Brain microvascular endothelial cell (primary cell): ENCODE results near the gene EIF3D.
"Not testable (repeated sequence)": the region's sequence is repeated elsewhere in the genome, so short reads cannot be mapped to it uniquely, and the experiment has no call there.

Source experiments
- DNase-seq: peaks from one replicate; pipeline ENCODE4 v3.0.0-alpha.2; 2020
- H3K27ac ChIP-seq: fragments of 250-450 bp; sonication (Bioruptor Pico); 2 replicates; pipeline ENCODE4 v1.5.1; 2020; ENCODE audit warnings: mild to moderate bottlenecking, moderate library complexity
- H3K27me3 ChIP-seq: fragments of 250-450 bp; sonication (Bioruptor Pico); replicated peaks from 2 replicates; pipeline ENCODE4 v1.5.1; 2020; ENCODE audit warnings: mild to moderate bottlenecking
- H3K36me3 ChIP-seq: fragments of 250-450 bp; sonication (Bioruptor Pico); replicated peaks from 2 replicates; pipeline ENCODE4 v1.5.1; 2020; ENCODE audit warnings: mild to moderate bottlenecking
- H3K4me3 ChIP-seq: 2 replicates; pipeline ENCODE4 v1.5.1; 2011; ENCODE audit warnings: low read depth, mild to moderate bottlenecking, control low read depth, low read length, moderate library complexity
- in situ Hi-C: cut with HindIII; loops from 2 replicates; pipeline ENCODE4 v1.10.0; 2017; ENCODE audit warnings: low sequenced_read_pairs, low pct_ligation_motif_present
- TF ChIP-seq, protein P1 (sequence below): IDR thresholded peaks from 2 replicates; pipeline ENCODE4 v1.5.1; 2011; ENCODE audit warnings: low read depth, mild to moderate bottlenecking, moderate library complexity, low read length, control low read depth, inconsistent platforms; ENCODE audit errors: missing control alignments

EIF3D gene

DNA sequence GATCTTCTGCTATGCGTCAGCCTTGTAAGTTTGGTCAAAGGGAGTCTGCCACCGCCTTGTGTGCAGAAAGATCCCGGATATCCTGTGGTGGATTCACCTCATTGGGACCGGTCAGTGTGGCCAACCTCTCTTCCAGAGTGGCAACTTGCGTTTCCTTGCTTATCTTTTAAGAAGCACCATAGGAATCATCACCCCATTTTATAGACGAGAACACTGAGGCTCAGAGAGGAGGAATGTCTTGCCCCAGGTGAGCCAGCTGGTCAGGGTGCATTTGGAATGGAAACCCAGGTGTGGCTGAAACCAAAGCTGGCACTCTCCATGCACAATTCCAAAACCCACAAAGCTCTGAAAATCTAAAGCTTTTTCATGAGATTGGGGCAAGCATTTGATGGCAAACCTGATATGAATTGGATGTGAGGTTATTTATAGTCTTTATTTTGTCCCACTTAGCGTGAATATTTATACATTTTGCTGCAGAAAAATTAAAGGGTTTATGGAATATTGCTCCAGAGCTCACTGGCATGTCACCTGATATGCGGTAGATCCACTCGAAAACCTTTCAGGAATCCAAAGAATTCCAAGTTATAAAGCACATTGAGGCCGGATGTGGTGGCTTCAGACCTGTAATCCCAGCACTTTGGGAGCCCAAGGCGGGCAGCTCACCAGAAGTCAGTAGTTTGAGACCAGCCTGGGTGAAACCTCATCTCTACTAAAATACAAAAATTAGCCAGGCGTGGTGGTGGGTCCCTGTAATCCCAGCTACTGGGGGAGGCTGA lies 12.1 kb upstream of the EIF3D start:
- no peak for DNase-seq
- TF ChIP-seq, protein P1, sequence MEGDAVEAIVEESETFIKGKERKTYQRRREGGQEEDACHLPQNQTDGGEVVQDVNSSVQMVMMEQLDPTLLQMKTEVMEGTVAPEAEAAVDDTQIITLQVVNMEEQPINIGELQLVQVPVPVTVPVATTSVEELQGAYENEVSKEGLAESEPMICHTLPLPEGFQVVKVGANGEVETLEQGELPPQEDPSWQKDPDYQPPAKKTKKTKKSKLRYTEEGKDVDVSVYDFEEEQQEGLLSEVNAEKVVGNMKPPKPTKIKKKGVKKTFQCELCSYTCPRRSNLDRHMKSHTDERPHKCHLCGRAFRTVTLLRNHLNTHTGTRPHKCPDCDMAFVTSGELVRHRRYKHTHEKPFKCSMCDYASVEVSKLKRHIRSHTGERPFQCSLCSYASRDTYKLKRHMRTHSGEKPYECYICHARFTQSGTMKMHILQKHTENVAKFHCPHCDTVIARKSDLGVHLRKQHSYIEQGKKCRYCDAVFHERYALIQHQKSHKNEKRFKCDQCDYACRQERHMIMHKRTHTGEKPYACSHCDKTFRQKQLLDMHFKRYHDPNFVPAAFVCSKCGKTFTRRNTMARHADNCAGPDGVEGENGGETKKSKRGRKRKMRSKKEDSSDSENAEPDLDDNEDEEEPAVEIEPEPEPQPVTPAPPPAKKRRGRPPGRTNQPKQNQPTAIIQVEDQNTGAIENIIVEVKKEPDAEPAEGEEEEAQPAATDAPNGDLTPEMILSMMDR = no peak
- H3K36me3 ChIP-seq = no peaks in the 10 kb centered on the region

DNA sequence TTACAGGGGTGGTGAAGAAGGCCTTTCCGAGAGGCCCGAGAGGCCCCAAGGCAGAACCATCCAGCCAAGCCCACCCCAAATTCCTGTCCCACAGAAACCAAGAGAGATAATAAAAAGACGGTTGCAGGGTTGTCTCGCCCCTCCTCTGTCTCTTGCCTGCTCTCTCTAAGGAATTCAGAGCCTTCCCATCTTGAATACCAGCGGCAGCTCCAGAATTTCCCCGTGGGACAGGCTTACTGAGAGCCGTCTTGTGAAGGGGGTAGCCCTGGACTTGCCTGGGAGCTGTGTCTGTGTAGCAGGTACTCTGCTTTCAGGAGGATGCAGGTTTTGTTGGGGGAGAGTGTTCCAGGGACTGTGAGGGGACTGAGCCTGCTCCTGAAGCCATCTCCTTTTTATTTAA lies 9.6 kb upstream of the EIF3D start:
- no peak for DNase-seq
- Histone ChIP-seq H3K27ac (no peak overlapping the region), H3K36me3 (no peaks in the 10 kb centered on the region), H3K27me3 (no peaks in the 10 kb centered on the region), H3K4me3 (no peak overlapping the region)
- TF ChIP-seq, protein P1 = no peak
- in situ Hi-C loops = no loop called here

More for the DNA sequence above, 12.1 kb upstream of the EIF3D start:
- in situ Hi-C loops = no loop called here
- H3K4me3 ChIP-seq = no peak overlapping the region
- no peaks in the 10 kb centered on the region for H3K27me3 ChIP-seq
- no peak overlapping the region for H3K27ac ChIP-seq

DNA sequence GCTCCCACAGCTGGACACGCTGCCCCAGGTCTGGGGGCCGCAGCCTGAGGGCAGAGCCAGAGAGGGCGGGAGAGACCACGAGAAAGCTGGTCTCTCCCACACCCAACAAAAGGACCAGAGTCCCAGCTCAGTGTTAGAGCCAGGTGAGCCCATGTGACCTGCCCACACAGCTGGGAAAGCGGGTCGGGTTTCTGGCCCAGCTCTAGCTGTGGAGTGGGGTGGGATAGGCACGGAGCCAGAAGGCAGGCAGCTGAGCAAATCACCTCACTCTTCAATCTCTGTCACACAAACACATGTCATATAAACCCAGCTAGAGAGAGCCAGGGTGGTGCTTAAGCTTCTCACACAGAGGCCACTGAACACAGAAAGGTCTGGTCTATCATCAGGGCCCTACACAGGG lies 7.8 kb upstream of the EIF3D start:
- Histone ChIP-seq H3K27me3 (no peaks in the 10 kb centered on the region), H3K4me3 (no peak overlapping the region), H3K36me3 (no peaks in the 10 kb centered on the region), H3K27ac (no peak overlapping the region)
- no peak for DNase-seq
- in situ Hi-C loops = no loop called here
- TF ChIP-seq, protein P1 = no peak

DNA sequence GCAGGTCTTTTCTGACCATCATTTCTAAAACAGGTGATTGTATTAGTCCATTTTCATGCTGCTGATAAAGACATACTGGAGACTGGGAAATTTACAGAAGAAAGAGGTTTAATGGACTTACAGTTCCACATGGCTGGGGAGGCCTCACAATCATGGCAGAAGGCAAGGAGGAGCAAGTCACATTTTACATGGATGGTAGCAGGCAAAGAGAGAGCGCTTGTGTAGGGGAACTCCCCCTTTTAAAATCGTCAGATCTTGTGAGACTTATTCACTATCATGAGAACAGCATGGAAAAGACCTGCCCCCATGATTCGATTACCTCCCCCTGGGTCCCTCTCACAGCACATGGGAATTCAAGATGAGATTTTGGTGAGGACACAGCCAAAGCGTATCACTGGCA lies 4.4 kb upstream of the EIF3D start:
- H3K36me3 ChIP-seq, in situ Hi-C loops, H3K27me3 ChIP-seq, DNase-seq, H3K27ac ChIP-seq, H3K4me3 ChIP-seq: not testable (repeated sequence)

DNA sequence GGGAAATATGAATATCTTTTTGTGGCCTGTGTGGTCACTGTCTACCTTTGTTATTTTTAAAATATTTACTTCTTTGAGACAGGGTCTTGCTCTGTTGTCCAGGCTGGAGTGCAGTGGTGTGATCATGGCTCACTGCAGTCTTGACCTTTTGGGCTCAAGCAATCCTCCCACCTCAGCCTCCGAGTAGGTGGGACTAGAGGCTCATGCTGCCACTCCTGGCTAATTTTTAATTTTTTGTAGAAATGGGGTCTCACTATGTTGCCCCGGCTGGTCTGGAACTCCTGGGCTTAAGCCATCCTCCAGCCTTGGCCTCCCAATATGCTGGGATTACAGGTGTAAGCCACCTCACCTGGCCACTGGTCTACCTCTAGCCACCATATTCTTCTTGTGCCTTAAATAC lies 3.5 kb upstream of the EIF3D start:
- Histone ChIP-seq H3K27ac (no peak overlapping the region), H3K4me3 (no peak overlapping the region), H3K27me3 (no peaks in the 10 kb centered on the region), H3K36me3 (no peaks in the 10 kb centered on the region)
- TF ChIP-seq, protein P1 = no peak
- in situ Hi-C loops = no loop called here
- no peak for DNase-seq

DNA sequence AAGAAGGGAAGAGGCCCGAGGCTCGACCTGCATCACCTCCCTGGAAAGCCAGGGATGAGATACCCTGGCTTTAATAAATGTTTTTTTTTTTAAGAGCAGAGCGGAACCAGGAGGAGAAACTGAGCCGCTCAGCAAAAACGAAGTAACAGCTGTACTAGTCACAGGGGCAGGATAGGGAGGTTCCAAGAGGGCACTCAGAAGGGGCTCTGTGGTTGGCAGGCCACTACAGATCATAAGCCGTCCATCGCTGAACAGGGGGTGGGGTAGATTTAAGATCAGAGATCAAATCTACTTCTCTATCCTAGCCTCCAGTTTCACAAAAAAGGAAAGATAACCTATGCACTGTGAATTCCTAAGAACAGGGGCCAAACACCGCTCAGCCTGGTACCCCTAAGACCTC lies 625 bp downstream of the EIF3D start:
- TF ChIP-seq, protein P1 = no peak
- peak overlapping the region; percentile 91 for H3K4me3 ChIP-seq
- in situ Hi-C loops = no loop called here
- H3K36me3 ChIP-seq = peaks cover 28% of the 10 kb centered on the region
- DNase-seq = no peak
- peak overlapping the region; percentile 62 for H3K27ac ChIP-seq
- H3K27me3 ChIP-seq = no peaks in the 10 kb centered on the region
